GM12891 (cell line): ENCODE measurements around the gene BCAP31.
"Not testable (repeated sequence)": the region's sequence is repeated elsewhere in the genome, so short reads cannot be mapped to it uniquely, and the experiment has no call there.

Source experiments
- PAX5 ChIP-seq: IDR thresholded peaks from 2 replicates; pipeline ENCODE4 v1.6.1; 2011; ENCODE audit warnings: low read length, moderate library complexity, mild to moderate bottlenecking; ENCODE audit not compliant: insufficient read depth, severe bottlenecking
- POLR2A ChIP-seq: IDR thresholded peaks from 2 replicates; pipeline ENCODE4 v1.6.1; 2011; ENCODE audit warnings: low read depth, low read length, control low read depth
- POLR2AphosphoS5 ChIP-seq: IDR thresholded peaks from 2 replicates; pipeline ENCODE4 v1.6.1; 2011; ENCODE audit warnings: low read depth, low read length, control low read depth
- POU2F2 ChIP-seq: IDR thresholded peaks from 2 replicates; pipeline ENCODE4 v1.6.1; 2011; ENCODE audit warnings: low read depth, mild to moderate bottlenecking, control low read depth, low read length, moderate library complexity
- SPI1 ChIP-seq: IDR thresholded peaks from 2 replicates; pipeline ENCODE4 v1.6.1; 2011; ENCODE audit warnings: low read depth, low read length, control low read depth
- TAF1 ChIP-seq: IDR thresholded peaks from 2 replicates; pipeline ENCODE4 v1.6.1; 2011; ENCODE audit warnings: low read depth, low read length, control low read depth

- not testable (repeated sequence) for TF ChIP-seq POU2F2, POLR2AphosphoS5, POLR2A, TAF1, PAX5, SPI1
Measured at GRCh38 chrX:153691032-153691827, 33.0 kb downstream of the BCAP31 start.
